Panc1 (cell line): Measurements from ENCODE around the gene STARD4. TPM values are rescaled to one million over a fixed set of nuclear protein-coding genes. Genes with fewer than 3 reads are reported as not detected.

Source experiments
- ATAC-seq: fragments of 200-7000 bp; cut with Tn5 transposase; 2 replicates; pipeline ENCODE4 v1.9.1; 2020; ENCODE audit warnings: mild to moderate bottlenecking, moderate library complexity
- BruUV-seq: library from RNA; stranded (reverse); fragments of 400-500 nt; replicated peaks from 2 replicates; lab custom pipeline; 2021; lab: Mats Ljungman, UMichigan
- CTCF ChIA-PET: fragments of 300-600 bp; sonication (Branson Sonifier 250); formaldehyde crosslinking; loops from one replicate; lab custom pipeline; 2022; ENCODE audit warnings: antibody characterized with exemption; lab: Charles Lee
- POLR2A ChIA-PET: fragments of 300-600 bp; sonication (Branson Sonifier 250); formaldehyde crosslinking; loops from one replicate; lab custom pipeline; 2022; ENCODE audit warnings: antibody characterized with exemption; lab: Charles Lee
- DNase-seq: peaks from one replicate; pipeline ENCODE4 v3.0.0-alpha.2; 2010; ENCODE audit warnings: low read depth, low spot score
- H3K27ac ChIP-seq: 2 replicates; pipeline ENCODE4 v1.5.1; 2011; ENCODE audit warnings: mild to moderate bottlenecking, low read length, inconsistent platforms
- H3K27me3 ChIP-seq: fragments of 200-500 bp; sonication (Bioruptor generic); 2 replicates; pipeline ENCODE4 v1.6.0; 2014; ENCODE audit warnings: low read length, inconsistent platforms; ENCODE audit not compliant: control insufficient read depth, insufficient read depth
- H3K36me3 ChIP-seq: fragments of 200-500 bp; sonication (Bioruptor generic); 2 replicates; pipeline ENCODE4 v1.5.1; 2014; ENCODE audit warnings: inconsistent platforms, mild to moderate bottlenecking, low read length, moderate library complexity; ENCODE audit not compliant: control insufficient read depth, insufficient read depth
- H3K4me1 ChIP-seq: 2 replicates; pipeline ENCODE4 v1.5.1; 2011; ENCODE audit warnings: inconsistent platforms, mild to moderate bottlenecking, low read length, moderate library complexity; ENCODE audit not compliant: control insufficient read depth, insufficient read depth
- H3K4me3 ChIP-seq, 2 experiments: 2 replicates each; pipeline ENCODE4 v1.5.1; 2011 to 2012; ENCODE audit warnings: low read depth in 2 of 2, low read length in 2 of 2, mild to moderate bottlenecking in 2 of 2, inconsistent platforms in 1 of 2, moderate library complexity in 1 of 2
- H3K9me3 ChIP-seq: fragments of 200-500 bp; sonication (Bioruptor generic); 2 replicates; pipeline ENCODE4 v1.5.1; 2014; ENCODE audit warnings: low read depth, mild to moderate bottlenecking, inconsistent platforms, low read length, moderate library complexity; ENCODE audit not compliant: control insufficient read depth, insufficient read depth
- POLR2AphosphoS5 ChIP-seq: IDR thresholded peaks from 2 replicates; pipeline ENCODE4 v1.6.1; 2012; ENCODE audit warnings: mild to moderate bottlenecking, low read depth, low read length, moderate library complexity
- SIN3A ChIP-seq: IDR thresholded peaks from 2 replicates; pipeline ENCODE4 v1.6.1; 2012; ENCODE audit warnings: low read depth, mild to moderate bottlenecking, low read length, moderate library complexity, borderline replicate concordance; ENCODE audit not compliant: insufficient read depth
- TCF7L2 ChIP-seq: IDR thresholded peaks from 2 replicates; pipeline ENCODE4 v1.6.1; 2011; ENCODE audit warnings: mild to moderate bottlenecking, low read depth, low read length, inconsistent platforms
- in situ Hi-C: cut with HindIII; loops from 2 replicates; pipeline ENCODE4 v1.10.0; 2016; ENCODE audit warnings: low sequenced_read_pairs, low pct_unique_long_range_greater_than_20kb
- intact Hi-C: fragments of 100-400 bp; cut with micrococcal nuclease; formaldehyde crosslinking; loops from one replicate; pipeline ENCODE4 v1.10.0; 2022; ENCODE audit not compliant: unreplicated experiment
- total RNA-seq: library from RNA; stranded (reverse); gene quantifications from one replicate; pipeline ENCODE4 v1.2.1, GENCODE V29; 2021; ENCODE audit not compliant: unreplicated experiment
- TF ChIP-seq, protein P1 (sequence below), 2 experiments: IDR thresholded peaks; 2 replicates each; pipeline ENCODE4 v1.6.1; 2011 to 2012; ENCODE audit warnings: low read depth in 2 of 2, control low read depth in 1 of 2, low read length in 1 of 2, mild to moderate bottlenecking in 1 of 2, moderate library complexity in 1 of 2; ENCODE audit not compliant: insufficient read depth in 1 of 2
- TF ChIP-seq, protein P2 (sequence below): fragments of 450-650 bp; IDR thresholded peaks from 2 replicates; pipeline ENCODE4 v1.5.1; 2017; ENCODE audit warnings: mild to moderate bottlenecking

Gene STARD4
- total RNA-seq, 1 experiment from 2014 or later = 26.0 TPM

DNA sequence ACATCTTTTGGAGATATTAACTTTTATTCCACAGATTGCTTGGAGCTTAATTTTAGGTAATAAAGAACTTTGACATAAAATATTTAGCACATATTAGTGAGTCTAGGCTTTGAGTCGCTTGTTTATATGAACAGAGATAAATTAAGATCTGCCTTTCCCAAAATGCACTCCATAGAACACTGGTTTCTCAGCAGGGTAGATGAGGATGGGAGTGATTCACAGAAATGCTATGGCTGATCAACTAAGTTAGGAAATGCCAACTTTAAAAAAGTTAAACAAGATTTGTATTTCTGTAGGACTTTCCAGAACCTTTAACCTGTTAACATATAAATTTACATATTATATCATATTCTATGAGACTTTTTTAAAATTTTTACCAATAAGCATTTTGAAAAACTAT is 65.2 kb downstream of the STARD4 start:
- Histone ChIP-seq H3K4me3 (no peak overlapping the region), H3K9me3 (no peaks in the 10 kb centered on the region), H3K27ac (no peak overlapping the region), H3K36me3 (no peaks in the 10 kb centered on the region), H3K4me1 (no peaks in the 10 kb centered on the region), H3K27me3 (no peaks in the 10 kb centered on the region; the same call in 1 of the 2 replicates)
- DNase-seq (no peak), ATAC-seq (no peak)
- no TSS peak for BruUV-seq
- in situ Hi-C loops (no loop called here), intact Hi-C loops (no loop called here)
- CTCF ChIA-PET = no interaction called here
- POLR2A ChIA-PET = no interaction called here
- TF ChIP-seq, protein P1, sequence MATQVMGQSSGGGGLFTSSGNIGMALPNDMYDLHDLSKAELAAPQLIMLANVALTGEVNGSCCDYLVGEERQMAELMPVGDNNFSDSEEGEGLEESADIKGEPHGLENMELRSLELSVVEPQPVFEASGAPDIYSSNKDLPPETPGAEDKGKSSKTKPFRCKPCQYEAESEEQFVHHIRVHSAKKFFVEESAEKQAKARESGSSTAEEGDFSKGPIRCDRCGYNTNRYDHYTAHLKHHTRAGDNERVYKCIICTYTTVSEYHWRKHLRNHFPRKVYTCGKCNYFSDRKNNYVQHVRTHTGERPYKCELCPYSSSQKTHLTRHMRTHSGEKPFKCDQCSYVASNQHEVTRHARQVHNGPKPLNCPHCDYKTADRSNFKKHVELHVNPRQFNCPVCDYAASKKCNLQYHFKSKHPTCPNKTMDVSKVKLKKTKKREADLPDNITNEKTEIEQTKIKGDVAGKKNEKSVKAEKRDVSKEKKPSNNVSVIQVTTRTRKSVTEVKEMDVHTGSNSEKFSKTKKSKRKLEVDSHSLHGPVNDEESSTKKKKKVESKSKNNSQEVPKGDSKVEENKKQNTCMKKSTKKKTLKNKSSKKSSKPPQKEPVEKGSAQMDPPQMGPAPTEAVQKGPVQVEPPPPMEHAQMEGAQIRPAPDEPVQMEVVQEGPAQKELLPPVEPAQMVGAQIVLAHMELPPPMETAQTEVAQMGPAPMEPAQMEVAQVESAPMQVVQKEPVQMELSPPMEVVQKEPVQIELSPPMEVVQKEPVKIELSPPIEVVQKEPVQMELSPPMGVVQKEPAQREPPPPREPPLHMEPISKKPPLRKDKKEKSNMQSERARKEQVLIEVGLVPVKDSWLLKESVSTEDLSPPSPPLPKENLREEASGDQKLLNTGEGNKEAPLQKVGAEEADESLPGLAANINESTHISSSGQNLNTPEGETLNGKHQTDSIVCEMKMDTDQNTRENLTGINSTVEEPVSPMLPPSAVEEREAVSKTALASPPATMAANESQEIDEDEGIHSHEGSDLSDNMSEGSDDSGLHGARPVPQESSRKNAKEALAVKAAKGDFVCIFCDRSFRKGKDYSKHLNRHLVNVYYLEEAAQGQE (IDR thresholded peaks at IDR 0.05; ENCODE audit: insufficient read depth in 1 of 2, low read depth in 2 of 2, low read length in 1 of 2) = no peak
- TF ChIP-seq TCF7L2 = no peak
- no peak for TF ChIP-seq SIN3A
- TF ChIP-seq, protein P2, sequence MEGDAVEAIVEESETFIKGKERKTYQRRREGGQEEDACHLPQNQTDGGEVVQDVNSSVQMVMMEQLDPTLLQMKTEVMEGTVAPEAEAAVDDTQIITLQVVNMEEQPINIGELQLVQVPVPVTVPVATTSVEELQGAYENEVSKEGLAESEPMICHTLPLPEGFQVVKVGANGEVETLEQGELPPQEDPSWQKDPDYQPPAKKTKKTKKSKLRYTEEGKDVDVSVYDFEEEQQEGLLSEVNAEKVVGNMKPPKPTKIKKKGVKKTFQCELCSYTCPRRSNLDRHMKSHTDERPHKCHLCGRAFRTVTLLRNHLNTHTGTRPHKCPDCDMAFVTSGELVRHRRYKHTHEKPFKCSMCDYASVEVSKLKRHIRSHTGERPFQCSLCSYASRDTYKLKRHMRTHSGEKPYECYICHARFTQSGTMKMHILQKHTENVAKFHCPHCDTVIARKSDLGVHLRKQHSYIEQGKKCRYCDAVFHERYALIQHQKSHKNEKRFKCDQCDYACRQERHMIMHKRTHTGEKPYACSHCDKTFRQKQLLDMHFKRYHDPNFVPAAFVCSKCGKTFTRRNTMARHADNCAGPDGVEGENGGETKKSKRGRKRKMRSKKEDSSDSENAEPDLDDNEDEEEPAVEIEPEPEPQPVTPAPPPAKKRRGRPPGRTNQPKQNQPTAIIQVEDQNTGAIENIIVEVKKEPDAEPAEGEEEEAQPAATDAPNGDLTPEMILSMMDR = no peak
- TF ChIP-seq POLR2AphosphoS5 = no peak

Other genes starting within 250 kb of the STARD4 start
- 4.9 TPM for gene NREP, start 244.7 kb upstream of the STARD4 start, total RNA-seq